Measurements from ENCODE around the gene ADGRD2.

The ADGRD2 gene

DNA sequence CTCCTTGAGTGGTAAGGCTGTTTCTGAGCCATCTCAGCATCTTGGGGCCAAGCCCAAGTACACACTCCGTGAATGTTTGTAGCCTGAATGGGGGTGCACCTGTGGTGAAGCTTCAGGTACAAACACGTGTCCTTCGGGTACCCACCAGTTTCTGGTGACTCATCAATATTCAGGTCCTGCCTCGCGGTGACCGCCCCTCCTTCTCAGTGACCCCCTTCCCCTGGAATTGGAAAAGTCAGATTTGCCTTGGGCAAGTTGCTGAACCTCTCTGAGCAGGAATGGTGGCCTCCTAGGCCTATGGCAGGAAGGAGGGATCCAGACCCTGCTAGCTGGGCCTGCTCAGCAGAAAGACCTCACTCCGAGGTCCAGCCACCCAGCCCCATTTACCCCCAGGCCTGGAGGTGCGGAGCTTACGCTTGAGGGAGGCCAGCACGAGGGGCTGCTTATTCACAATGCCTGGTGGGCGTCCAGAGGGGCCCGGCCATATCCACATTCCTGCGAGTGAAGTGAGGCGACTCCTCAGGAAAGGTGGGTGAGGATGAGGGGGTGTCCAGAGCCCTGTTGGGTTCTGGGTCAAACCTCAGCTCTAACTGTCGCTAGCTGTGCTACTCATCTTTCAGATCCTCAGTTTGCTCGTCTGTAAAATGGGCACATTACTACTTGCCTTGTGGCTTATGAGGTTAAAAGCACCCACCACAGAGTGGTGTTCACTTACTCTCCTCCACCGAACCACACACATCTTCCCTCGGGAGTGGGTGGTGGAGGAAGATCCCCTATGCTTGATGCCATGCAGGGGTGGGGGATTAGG lies 7.0 kb downstream of the ADGRD2 start:
- DNase-seq, result no peak

DNA sequence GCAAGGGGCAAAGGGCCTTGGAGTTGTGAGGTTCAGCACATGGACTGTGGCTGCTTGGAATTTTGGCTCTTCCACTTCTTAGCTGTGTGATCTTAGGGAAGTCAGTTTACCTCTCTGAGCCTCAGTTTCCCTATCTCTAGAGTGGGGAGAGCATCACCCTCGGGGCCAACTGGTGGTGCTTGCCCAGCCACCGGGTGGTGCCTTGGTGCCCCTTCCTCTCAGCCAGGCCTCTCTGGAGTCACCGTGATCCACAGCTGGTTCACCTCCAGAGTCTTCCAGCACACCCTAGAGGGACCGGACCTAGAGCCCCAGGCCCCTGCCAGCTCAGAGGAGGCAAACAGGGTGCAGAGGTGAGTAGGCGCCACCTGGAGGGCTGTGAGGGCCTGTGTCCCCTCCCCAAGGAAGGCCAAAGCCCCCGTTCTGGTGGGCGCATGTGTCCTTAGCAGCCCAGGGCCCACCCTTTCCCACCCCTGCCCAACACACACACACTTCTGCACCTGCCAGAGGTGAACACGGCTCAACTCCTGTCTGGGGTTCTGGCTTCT lies 7.7 kb downstream of the ADGRD2 start:
- no peak for DNase-seq

DNA sequence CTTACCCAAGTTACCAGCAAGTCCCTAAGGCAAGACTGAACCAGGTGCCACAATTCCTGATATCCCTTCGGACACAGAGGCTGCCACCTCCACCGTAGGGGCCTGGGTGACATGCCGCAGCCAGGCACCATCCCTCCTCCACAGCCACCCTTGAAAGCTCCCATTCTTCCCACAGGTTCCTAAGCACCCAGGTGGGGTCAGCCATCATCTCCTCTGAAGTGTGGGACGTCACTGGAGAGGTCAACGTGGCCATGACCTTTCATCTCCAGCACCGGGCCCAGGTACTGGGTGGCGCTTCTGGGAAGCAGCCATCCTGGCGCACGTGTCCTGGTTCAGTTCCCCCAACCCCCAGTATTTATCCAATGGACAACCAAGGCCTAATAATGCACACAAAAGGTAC lies 8.2 kb downstream of the ADGRD2 start:
- no peak for DNase-seq

DNA sequence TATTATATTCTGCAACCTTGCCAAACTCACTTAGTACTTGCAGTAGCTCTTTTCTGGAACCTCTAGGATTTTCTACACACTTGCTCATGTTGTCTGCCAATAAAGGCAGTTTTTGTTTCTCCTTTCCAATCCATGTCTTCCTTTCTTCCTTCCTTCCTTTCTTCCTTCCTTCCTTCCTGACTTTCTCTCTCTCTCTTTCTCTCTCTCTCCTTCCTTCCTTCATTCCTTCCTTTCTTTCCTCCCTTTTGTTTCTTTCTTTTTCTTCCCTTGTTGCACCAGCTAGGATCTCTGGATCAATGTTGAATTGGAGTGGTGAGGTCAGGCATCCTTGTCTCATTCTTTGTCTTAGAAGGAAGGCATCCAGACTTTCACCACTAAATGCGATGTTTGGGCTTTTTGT lies 12.5 kb downstream of the ADGRD2 start:
- DNase-seq, result no peak

DNA sequence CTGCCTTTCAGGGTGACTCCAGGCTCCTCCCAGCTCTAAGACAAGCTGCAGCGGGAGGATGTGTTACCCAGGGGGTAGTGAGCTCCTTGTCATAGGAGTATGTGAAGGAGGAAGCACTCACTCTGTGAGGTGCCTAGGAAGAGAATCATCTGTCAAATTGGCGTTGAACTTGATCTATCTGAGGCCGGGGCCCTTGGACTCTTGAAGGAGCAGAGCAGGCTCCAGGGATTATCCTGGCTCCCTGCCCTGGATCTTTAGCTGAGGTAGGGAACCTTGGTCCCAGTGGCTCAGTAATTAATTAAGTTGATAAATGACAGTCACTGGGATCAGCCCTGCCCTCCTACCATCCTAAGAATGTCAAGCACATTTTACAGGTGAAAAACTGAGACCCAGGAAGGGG lies 15.5 kb downstream of the ADGRD2 start:
- DNase-seq, result no peak

DNA sequence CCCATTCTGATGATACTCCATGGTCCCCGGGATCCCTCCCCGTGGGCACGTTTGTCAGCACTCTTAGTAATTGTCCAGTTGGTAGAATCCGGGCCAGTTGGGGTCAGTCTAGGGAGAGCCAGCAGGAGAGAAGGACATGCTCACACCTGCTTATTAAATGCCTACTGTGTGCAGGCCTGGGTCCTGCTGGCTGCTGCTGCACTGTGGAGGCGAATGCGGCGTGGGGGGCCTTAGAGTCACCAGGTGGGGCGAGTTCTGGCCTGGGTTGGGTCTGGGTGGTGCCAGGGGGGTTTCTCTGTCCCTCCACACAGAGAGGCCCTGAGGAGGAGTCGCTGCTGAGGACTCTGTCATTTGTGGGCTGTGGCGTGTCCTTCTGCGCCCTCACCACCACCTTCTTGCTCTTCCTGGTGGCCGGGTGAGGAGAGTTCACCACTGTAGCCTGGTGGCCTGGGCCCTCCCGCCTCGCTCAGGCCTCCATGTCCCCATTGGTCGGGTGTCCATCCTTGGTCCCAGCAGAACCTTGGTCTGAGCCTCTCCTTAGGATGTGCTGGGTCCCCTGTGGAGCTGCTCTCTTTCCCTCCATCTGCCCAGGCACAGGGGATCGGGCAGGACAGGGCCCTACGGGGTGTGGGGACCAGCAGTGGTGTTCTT lies 17.3 kb downstream of the ADGRD2 start:
- no peak for DNase-seq

DNA sequence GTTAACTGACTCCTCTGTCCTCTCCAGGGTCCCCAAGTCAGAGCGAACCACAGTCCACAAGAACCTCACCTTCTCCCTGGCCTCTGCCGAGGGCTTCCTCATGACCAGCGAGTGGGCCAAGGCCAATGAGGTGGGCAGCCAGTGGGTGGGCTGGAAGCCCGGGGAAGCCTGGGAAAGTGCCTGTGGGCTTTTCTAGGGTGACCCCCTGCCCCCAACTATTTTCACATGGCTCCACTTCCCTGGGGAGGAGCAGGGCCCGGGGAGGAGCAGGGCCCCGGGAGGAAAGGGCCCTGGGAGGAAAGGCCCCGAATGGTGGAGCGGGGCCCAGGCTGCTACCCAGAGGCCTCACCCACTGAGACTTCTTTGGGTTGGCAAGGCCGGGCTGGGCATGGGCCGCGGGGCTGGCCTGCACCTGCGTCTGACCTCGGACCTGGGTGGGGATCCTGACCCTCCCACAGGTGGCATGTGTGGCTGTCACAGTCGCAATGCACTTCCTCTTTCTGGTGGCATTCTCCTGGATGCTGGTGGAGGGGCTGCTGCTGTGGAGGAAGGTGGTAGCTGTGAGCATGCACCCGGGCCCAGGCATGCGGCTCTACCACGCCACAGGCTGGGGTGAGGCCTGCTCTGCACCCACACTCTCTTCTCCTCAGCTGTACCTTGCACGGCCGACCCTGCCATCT lies 17.9 kb downstream of the ADGRD2 start:
- DNase-seq, result no peak

DNA sequence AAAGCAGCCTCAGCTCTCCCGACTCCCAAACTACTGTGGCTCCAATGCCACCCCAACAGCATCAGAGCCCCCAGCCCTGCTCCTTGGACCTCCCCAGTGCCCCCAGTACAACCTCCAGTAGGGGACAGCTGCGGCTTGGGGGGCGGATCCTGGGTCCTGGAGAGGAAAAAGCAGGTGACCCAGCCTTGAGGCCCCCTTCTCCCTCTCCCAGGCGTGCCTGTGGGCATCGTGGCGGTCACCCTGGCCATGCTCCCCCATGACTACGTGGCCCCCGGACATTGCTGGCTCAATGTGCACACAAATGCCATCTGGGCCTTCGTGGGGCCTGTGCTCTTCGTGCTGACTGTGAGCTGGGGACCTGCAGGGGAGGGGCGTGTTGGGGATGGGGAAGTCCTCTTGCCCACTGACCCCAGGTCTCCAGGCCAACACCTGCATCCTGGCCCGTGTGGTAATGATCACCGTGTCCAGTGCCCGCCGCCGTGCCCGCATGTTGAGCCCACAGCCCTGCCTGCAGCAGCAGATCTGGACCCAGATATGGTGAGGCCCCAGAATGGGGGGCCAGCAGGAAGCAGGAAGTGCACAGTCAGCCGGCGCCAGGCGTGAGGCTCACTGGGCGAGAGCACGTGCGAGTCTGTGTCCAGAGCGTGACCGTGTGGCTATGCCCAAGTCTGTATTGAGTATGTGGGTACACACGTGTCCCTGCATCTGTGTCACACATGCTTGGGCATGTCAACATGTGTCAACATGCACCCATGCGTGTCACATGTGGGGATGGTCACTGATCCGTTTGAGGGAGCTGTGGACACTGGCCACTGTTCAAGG lies 19.0 kb downstream of the ADGRD2 start:
- no peak for DNase-seq

DNA sequence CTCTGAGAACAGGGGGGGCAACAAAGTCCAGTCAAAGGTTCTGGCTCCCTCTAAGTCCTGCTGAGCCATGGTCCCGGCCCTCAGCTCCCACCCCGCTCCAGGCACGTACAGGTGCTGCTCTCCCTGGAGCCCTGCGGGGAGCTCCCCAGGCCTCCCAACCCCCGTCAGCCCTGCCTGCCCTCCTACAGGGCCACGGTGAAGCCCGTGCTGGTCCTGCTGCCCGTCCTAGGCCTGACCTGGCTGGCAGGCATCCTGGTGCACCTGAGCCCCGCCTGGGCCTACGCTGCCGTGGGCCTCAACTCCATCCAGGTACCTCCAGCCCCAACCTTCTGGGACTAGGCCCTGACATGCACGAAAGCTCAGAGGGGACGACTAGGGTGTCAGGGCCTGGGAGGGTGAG lies 20.1 kb downstream of the ADGRD2 start:
- DNase-seq, result no peak

DNA sequence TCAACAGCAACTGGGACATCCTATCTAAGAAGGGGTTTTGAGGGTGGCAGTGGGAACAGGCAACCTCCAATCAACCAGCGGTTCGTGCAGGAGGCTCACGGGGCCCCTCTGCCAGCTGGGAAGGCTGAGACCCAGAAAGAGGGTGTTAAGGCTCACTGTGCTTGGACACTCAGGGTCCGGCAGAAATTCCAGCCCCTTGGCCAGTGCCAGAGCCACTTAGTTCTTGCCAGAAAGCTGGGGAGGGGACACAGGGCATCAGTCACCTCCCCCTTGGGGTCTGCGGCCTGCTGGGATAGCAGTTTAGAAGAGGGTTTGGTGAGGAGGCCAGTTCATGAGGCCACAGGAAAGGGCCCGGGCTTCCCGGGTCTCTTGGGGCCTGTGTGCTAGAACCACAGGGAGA lies 20.5 kb downstream of the ADGRD2 start:
- DNase-seq, result no peak

DNA sequence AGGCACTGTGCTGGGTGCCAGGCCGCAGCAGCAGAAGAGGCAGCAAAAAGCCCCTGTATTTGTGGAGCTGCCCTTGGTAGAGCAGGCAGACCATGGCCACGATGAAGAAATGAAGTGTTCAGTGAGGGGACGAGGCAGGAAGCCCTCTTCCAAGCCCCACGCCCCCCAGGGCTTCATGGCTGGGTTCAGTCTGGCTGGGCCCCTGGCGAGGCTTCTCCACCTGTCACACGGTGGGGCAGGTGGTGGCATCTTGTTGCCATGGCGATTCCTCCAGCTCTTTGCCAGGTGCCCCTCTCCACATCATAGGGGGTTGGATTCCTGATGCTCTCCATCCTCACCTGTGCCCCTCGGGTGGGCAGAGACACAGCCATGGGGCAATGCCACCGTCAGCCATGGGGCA lies 21.5 kb downstream of the ADGRD2 start:
- no peak for DNase-seq

DNA sequence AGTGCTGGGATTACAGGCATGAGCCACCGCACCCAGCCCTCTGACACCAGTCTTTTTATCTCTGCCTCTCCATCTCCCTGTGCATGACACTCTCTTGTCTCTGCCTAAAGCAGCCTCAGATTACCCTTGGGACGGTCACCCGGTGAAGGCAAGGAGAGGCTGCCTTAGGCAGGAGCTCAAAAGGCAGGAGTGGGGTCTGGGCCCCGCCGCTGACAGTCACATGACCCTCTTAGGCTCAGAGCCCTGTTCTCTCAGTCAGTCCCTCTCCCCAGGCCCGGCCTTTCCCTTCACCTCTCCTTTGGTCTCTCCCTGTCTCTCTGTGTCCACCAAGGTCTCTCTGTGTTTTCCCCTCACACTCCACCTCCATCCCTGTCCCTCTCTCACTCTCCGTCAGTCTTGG lies 22.5 kb downstream of the ADGRD2 start:
- no peak for DNase-seq

DNA sequence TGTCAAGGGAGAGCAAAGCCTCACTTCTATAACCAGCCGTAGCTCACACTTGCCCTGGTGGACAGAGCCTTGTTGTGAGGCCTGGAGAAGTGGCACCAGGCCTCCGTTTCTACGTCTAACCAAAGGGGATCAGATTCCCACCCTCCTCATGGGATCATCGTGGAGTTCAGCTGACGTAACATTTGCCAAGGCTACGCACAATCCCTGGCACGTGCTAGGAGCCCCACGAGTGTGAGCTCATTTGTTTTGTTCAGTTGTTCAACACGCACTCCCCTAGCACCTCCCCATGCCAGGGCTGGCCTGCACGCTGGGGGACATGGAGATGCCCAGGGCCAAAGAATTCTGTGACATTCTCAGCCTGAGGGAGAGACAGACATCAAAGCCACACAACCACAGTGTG lies 23.1 kb downstream of the ADGRD2 start:
- DNase-seq, result no peak

DNA sequence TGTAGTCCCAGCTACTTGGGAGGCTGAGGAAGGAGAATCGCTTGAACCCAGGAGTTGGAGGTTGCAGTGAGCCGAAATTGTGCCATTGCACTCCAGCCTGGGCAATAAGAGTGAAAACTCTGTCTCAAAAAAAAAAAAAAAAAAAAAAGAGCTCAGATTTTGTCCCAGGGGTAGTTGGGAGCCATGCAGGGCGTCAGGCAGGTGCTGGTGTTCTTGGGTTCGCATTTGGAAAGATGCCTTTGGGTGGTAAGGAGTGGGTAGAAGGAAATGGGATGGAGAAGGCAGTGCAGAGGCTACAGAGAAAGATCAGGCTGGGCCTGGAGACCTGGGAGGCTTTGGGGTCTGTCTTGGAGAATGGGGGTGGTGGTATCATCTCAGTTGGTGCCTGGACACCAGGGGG lies 23.9 kb downstream of the ADGRD2 start:
- DNase-seq, result no peak

DNA sequence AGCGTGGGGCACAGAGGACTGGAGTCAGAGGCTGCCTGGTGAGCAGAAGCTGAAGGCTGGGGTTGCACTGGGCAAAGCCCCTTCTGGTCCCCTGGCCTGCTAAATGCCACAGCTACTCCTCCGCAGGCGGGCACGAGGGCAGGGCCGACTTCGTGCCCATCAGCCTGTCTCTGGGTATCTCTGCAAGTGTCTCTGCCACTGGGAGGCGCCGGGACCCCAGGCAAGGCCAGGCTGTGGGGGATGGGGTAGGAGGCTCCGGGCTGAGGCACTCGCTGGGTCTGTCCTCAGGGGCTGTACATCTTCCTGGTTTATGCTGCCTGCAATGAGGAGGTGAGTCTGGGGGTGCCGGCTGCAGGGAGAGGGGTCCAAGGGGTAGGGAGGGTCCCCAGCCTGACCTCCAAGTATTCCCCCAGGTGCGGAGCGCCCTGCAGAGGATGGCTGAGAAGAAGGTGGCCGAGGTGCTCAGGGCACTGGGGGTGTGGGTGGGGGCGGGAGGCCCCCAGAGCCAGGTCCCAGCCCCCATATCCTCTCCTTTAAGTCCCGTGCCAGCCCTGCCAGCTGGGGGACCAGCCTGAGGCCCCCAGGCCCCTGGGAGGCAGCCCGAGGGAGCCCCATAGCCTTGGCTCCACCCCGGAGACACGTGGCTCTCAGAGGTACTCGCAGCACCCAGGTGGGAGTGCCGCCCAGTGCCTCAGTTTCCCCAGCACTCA lies 25.1 kb downstream of the ADGRD2 start:
- DNase-seq, result no peak

DNA sequence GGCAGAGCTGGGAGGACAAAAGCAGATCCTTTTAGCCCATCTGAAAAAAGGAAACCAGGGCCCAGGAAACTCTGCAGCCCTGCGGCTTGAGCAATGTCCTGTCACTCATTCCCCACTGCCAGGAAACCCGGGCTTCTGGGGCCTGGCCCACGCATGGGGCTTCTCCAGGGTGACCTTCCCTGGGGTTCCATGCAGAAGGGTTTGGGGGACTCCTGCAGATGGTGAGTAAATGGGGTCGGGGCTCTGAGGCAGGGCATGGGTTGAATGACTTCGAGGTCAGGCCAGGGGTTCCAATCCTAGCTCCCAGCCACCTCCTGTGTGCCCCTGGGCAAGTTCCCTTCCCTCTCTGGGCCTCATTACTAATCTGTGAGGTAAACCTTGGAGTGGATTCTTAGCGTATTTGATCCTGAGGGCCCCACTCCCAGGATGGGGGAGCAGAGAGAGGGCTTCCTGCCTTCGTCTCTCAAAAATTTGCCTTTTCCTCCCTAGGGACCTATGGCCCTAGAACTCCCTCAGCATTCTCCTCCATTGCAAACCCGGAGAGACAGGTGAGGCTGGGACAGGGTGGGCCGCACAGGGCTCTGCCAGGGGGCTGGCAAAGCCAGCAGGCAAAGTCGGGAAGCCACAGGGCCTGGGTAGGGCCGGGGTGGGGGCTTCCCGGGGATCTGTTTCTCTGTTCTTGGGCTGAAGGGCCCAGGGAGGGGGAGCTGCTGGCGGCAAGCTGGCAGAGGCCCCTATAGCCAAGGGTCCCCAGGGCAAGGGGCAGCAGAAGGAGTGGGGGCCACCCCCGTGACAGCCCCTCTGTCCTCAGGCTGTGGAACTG lies 25.8 kb downstream of the ADGRD2 start:
- DNase-seq, result no peak

DNA sequence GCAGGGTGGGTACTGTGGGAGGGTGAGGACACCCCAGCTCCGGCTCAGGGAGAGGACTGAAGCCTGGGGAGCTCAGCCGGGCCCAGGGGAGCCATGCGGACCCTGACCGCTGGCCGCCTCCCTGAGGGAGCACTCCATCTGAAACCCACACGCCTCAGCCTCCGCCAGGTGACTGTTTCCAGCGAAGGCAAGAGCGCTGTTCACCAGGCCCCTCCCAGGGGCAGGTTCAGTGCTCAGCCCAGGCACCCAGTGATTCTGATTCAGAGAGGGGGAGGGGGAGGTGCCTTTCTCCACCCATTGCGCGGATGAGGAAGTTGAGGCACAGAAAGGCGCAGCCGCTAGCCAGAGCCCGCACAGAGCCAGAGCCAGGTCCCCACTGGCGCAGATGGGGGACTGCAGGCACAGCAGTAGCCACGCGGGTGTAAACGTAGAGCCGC lies 27.0 kb downstream of the ADGRD2 start:
- DNase-seq, result no peak

DNA sequence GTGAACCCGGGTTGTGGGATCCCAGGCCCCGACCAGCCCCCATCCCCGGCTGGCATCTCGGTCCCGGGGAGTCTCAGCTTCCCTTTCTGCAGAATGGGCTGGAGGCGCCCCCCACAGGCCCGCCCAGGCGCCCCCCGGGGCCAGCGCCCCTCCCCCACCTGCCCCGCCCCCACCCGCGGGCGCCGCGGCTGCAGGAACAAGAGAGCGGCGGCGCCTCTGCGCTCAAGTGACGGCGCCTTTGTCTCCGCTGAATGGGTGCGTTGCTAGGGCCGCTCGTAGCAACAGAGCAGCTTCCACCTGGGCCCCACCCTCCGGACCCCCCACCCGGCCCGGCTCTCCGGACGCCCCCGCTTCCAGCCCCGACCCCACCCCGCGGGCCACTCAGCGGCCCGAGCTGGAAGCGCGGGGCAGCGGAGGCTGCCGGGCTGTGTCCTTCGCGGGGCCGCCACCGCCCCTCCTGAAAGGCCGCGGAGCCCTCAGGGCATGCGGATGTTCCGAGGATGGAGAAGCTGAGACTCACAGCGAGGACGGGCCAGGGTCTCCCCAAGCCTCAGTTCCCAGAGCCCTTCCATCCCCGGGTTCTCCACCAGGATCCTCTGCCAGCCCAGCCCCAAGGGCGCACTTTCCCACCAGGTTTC lies 27.5 kb downstream of the ADGRD2 start:
- no peak for DNase-seq

DNA sequence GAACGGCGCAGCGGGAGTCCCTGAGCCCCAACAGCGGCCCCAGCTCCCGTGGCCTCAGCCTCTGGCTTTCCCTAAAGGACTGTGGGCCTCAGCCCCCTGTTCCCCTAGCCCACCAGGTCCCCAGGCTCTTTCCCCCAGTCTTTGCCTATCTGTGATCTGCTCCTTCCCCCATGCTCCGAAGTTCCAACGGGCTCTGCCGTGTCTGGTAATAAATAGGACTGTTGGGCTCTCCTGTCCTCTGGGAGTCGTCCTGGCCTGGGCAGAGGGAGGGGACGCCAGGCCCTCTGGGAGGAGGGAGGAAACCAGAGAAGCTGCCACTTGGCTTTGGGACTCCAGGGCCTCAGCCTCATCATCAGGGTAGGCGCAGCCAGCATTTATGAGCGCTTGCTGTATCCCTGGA lies 28.1 kb downstream of the ADGRD2 start:
- no peak for DNase-seq

DNA sequence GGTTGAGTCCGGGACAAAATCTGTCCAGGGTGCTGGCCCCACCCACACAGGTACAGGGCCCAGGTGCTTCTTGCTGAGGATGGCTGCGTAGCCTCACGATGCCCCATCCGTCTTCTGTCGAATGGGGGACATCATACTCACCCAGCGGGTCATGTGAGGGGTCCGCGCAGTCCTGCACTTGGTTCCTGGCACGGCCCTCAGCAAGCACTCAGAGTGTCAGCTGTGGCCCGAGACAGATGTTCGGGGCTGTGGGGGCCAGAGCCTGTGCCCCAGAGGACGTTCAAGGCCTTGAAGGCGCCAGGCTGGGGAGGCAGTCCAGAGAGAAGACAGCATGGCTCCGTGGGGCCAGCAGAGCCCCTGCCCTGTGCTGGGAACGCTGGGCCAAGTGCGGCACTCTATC lies 29.1 kb downstream of the ADGRD2 start:
- no peak for DNase-seq

All from NCI-H2227 treated with DMSO at 0.1 percent for 48 hours (cell line).